Upper lobe of left lung (tissue), 6 donors: ENCODE results near the gene ATP11A. TPM values are rescaled to one million over a fixed set of nuclear protein-coding genes. Genes with fewer than 3 reads are reported as not detected.

Source experiments
- ATAC-seq, 2 donors: fragments of 200-7000 bp; cut with Tn5 transposase; one replicate each; pipeline ENCODE4 v1.9.1; 2022; ENCODE audit warnings: mild to moderate bottlenecking in 2 of 2, moderate library complexity in 2 of 2; ENCODE audit not compliant: low FRiP score in 2 of 2
- DNase-seq, 2 donors: peaks; one replicate each; pipeline ENCODE4 v3.0.0-alpha.2; 2019 to 2020
- H3K27ac ChIP-seq, 4 donors: fragments of 200-600 bp; sonication (generic); one replicate each; pipeline ENCODE4 v1.5.1; 2016 to 2019
- H3K27me3 ChIP-seq, 4 donors: fragments of 200-600 bp; sonication (generic); one replicate each; pipeline ENCODE4 v1.5.1; 2017 to 2019
- H3K36me3 ChIP-seq, 4 donors: fragments of 200-600 bp; sonication (generic); one replicate each; pipeline ENCODE4 v1.5.1; 2016 to 2019
- H3K4me1 ChIP-seq, 4 donors: fragments of 200-600 bp; sonication (generic); one replicate each; pipeline ENCODE4 v1.5.1; 2018 to 2019
- H3K4me3 ChIP-seq, 4 donors: fragments of 200-600 bp; sonication (generic); one replicate each; pipeline ENCODE4 v1.5.1; 2017 to 2019; ENCODE audit warnings: mild to moderate bottlenecking in 2 of 4, moderate library complexity in 1 of 4
- H3K9me3 ChIP-seq, 4 donors: fragments of 200-600 bp; sonication (generic); one replicate each; pipeline ENCODE4 v1.5.1; 2018 to 2019
- EP300 ChIP-seq, 4 donors: sonication (generic); formaldehyde crosslinking; IDR thresholded peaks; one replicate each; pipeline ENCODE4 v1.5.1; 2017; ENCODE audit warnings: antibody characterized with exemption in 4 of 4, control low read depth in 2 of 4
- POLR2A ChIP-seq, 4 donors: fragments of 450-650 bp; IDR thresholded peaks; one replicate each; pipeline ENCODE4 v1.5.1; 2016 to 2017; ENCODE audit warnings: antibody characterized with exemption in 4 of 4, mild to moderate bottlenecking in 2 of 4
- POLR2AphosphoS5 ChIP-seq, 2 donors: sonication (generic); formaldehyde crosslinking; IDR thresholded peaks; one replicate each; pipeline ENCODE4 v1.5.1; 2017; ENCODE audit warnings: antibody characterized with exemption in 2 of 2
- WGBS, 2 donors: methylation state at CpG; one replicate each; pipeline ENCODE4 v1.1.5; 2017 to 2018; 5-methylcytosine and 5-hydroxymethylcytosine counted together
- total RNA-seq, 6 donors: library from RNA; depleted of rRNA in 4 of 6; stranded (reverse); fragments of >200 nt in 4 of 6; gene quantifications; one replicate each; pipeline versions ENCODE4 v1.1.0 to v1.2.1, GENCODE V29; 2016 to 2021
- TF ChIP-seq, protein P1 (sequence below), 6 experiments: fragments of 450-650 bp in 4 of 6; fragments of 200-600 bp in 2 of 6; sonication (generic) in 2 of 6; IDR thresholded peaks; one replicate each; pipeline ENCODE4 v1.5.1; 2016 to 2019; ENCODE audit warnings: antibody characterized with exemption in 6 of 6
- donor health status: DM: no; HTN: no; CAD: no; lungs with moderate emphysema.
- donor health status: DM: no; HTN: yes; CAD: no; lungs with severe emphysema.

ATP11A gene
- total RNA-seq, 6 donors from 2014 or later = 159 to 285 (median 260) TPM

DNA sequence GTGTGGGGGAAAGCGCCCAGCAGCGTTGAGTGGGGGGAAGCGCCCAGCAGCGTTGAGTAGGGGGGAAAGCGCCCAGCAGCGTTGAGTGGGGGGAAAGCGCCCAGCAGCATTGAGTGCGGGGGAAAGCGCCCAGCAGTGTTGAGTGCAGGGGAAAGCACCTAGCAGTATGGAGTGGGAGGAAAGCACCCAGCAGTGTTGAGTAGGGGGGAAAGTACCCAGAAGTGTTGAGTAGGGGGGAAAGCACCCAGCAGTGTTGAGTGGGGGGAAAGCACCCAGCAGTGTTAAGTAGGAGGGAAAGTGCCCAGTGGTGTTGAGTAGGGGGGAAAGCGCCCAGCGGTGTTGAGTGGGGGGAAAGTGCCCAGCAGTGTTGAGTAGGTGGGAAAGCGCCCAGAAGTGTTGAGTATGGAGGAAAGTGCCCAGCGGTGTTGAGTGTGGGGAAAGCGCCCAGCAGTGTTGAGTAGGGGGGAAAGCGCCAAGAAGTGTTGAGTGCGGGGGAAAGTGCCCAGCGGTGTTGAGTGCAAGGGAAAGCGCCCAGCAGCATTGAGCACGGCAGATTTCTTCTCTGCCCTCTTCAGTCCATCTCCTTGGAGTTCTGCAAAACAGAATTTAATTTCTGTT is 138.4 kb downstream of the ATP11A start:
- no peaks in the 10 kb centered on the region for H3K27me3 ChIP-seq
- 69 to 75% methylated on average over 19 of the region's 19 CpGs for WGBS, 2 donors
- ATAC-seq (no peak), DNase-seq (peak in 1 of 2 donors; percentile 23)
- TF ChIP-seq, protein P1, sequence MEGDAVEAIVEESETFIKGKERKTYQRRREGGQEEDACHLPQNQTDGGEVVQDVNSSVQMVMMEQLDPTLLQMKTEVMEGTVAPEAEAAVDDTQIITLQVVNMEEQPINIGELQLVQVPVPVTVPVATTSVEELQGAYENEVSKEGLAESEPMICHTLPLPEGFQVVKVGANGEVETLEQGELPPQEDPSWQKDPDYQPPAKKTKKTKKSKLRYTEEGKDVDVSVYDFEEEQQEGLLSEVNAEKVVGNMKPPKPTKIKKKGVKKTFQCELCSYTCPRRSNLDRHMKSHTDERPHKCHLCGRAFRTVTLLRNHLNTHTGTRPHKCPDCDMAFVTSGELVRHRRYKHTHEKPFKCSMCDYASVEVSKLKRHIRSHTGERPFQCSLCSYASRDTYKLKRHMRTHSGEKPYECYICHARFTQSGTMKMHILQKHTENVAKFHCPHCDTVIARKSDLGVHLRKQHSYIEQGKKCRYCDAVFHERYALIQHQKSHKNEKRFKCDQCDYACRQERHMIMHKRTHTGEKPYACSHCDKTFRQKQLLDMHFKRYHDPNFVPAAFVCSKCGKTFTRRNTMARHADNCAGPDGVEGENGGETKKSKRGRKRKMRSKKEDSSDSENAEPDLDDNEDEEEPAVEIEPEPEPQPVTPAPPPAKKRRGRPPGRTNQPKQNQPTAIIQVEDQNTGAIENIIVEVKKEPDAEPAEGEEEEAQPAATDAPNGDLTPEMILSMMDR (IDR thresholded peaks at IDR 0.05) = no peak
- TF ChIP-seq POLR2AphosphoS5 (IDR thresholded peaks at IDR 0.05) = no peak
- TF ChIP-seq EP300 (IDR thresholded peaks at IDR 0.05) = no peak
- no peak for TF ChIP-seq POLR2A (IDR thresholded peaks at IDR 0.05)
- no peak overlapping the region for H3K27ac ChIP-seq
- peaks cover 28 to 97% (median 78%) of the 10 kb centered on the region in 4 donors for H3K36me3 ChIP-seq
- H3K9me3 ChIP-seq = no peaks in the 10 kb centered on the region
- H3K4me1 ChIP-seq = no peaks in the 10 kb centered on the region
- H3K4me3 ChIP-seq = no peak overlapping the region

DNA sequence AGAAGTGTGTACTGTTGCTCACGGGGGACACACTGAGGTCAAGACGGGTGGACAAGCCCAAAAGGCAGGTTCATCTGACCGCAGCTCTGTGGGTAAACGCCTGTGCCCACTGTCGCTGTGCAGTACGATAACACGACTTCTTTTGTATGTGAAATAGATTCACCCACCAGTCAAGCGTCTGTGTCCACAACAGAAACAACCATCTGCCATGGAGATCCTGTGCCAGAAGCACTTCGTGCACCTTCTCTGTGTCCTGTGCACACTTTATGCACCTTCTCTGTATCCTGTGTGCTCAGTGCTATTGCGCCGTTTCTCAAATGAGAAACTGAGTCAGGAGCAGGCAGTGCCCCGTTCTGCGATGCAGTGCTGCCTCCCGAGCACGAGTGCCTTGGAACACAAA is 138.9 kb downstream of the ATP11A start:
- DNase-seq (no peak), ATAC-seq (no peak)
- Histone ChIP-seq H3K27me3 (no peaks in the 10 kb centered on the region), H3K4me1 (no peaks in the 10 kb centered on the region), H3K9me3 (no peaks in the 10 kb centered on the region), H3K27ac (no peak overlapping the region), H3K36me3 (peaks cover 31 to 97% (median 78%) of the 10 kb centered on the region in 4 donors), H3K4me3 (no peak overlapping the region)
- TF ChIP-seq, protein P1 (IDR thresholded peaks at IDR 0.05) = no peak
- no peak for TF ChIP-seq POLR2A (IDR thresholded peaks at IDR 0.05)
- no peak for TF ChIP-seq POLR2AphosphoS5 (IDR thresholded peaks at IDR 0.05)
- no peak for TF ChIP-seq EP300 (IDR thresholded peaks at IDR 0.05)
- WGBS, 2 donors = 88 to 92% methylated on average over 15 of the region's 15 CpGs

DNA sequence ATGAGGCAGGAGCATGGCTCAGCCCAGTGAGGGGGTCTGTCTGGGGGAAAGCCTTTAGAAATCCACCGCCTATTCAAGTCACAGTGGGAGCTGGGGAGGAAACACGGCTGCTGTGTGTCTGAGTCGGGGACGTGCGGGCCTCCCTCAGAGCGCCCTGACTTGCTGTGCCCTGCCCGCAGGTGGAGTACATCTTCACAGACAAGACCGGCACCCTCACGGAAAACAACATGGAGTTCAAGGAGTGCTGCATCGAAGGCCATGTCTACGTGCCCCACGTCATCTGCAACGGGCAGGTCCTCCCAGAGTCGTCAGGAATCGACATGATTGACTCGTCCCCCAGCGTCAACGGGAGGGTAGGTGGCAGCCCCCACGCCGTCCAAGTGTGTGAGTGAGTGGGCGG is 141.4 kb downstream of the ATP11A start:
- H3K4me1 ChIP-seq = no peaks in the 10 kb centered on the region
- no peaks in the 10 kb centered on the region for H3K9me3 ChIP-seq
- H3K36me3 ChIP-seq = peaks cover 31 to 97% (median 83%) of the 10 kb centered on the region in 4 donors
- no peak overlapping the region for H3K4me3 ChIP-seq
- TF ChIP-seq, protein P1 (IDR thresholded peaks at IDR 0.05) = no peak
- TF ChIP-seq POLR2A (IDR thresholded peaks at IDR 0.05) = no peak
- no peak for TF ChIP-seq EP300 (IDR thresholded peaks at IDR 0.05)
- TF ChIP-seq POLR2AphosphoS5 (IDR thresholded peaks at IDR 0.05) = no peak
- no peak for ATAC-seq
- 95 to 96% methylated on average over 13 to 21 of the region's 21 CpGs for WGBS, 2 donors
- H3K27ac ChIP-seq = no peak overlapping the region
- H3K27me3 ChIP-seq = no peaks in the 10 kb centered on the region
- no peak for DNase-seq

DNA sequence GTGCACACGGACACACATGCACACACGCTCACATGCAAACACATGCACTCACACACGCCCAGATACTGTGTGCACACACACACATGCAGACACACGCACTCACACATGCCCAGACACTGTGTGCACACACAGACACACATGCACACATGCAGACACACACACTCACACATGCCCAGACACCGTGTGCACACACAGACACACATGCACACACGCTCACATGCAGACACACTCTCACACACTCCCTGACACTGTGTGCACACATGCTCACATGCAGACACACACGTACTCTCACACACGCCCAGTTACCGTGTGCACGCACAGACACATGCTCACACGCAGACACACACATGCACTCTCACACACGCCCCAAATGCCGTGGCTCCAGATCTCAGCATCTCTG is 142.0 kb downstream of the ATP11A start:
- peaks cover 0 to 1% (median under 1%) of the 10 kb centered on the region in 4 donors for H3K4me1 ChIP-seq
- 90 to 98% methylated on average over 13 of the region's 13 CpGs for WGBS, 2 donors
- ATAC-seq (no peak), DNase-seq (no peak)
- no peak overlapping the region for H3K4me3 ChIP-seq
- H3K36me3 ChIP-seq = peaks cover 34 to 97% (median 82%) of the 10 kb centered on the region in 4 donors
- no peaks in the 10 kb centered on the region for H3K9me3 ChIP-seq
- no peak overlapping the region for H3K27ac ChIP-seq
- TF ChIP-seq POLR2A (IDR thresholded peaks at IDR 0.05) (no peak), EP300 (IDR thresholded peaks at IDR 0.05) (no peak), POLR2AphosphoS5 (IDR thresholded peaks at IDR 0.05) (no peak)
- TF ChIP-seq, protein P1 (IDR thresholded peaks at IDR 0.05) = no peak
- no peaks in the 10 kb centered on the region for H3K27me3 ChIP-seq

DNA sequence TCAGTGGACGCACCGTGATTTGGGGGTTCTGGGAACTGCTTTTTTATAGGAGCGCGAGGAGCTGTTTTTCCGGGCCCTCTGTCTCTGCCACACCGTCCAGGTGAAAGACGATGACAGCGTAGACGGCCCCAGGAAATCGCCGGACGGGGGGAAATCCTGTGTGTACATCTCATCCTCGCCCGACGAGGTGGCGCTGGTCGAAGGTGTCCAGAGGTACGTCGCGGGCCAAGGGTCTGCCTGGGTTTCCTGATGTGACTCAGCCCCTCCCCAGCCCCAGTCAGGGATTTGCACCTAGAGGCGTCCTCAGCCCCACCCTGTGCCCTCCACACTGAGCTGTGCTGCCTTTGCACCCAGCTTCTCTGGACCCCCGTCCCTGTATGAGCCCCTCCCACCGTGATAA is 143.0 kb downstream of the ATP11A start:
- Histone ChIP-seq H3K4me3 (no peak overlapping the region), H3K4me1 (peaks cover 0 to 7% (median 5%) of the 10 kb centered on the region in 4 donors), H3K27me3 (no peaks in the 10 kb centered on the region), H3K27ac (no peak overlapping the region), H3K36me3 (peaks cover 39 to 97% (median 82%) of the 10 kb centered on the region in 4 donors), H3K9me3 (no peaks in the 10 kb centered on the region)
- DNase-seq (no peak), ATAC-seq (no peak)
- 94 to 95% methylated on average over 21 to 23 of the region's 23 CpGs for whole genome bisulfite sequencing, 2 donors
- TF ChIP-seq EP300 (IDR thresholded peaks at IDR 0.05) (no peak), POLR2A (IDR thresholded peaks at IDR 0.05) (no peak), POLR2AphosphoS5 (IDR thresholded peaks at IDR 0.05) (no peak)
- TF ChIP-seq, protein P1 (IDR thresholded peaks at IDR 0.05) = no peak
